Measurements from ENCODE around the gene MLF2.

Gene MLF2, protein sequence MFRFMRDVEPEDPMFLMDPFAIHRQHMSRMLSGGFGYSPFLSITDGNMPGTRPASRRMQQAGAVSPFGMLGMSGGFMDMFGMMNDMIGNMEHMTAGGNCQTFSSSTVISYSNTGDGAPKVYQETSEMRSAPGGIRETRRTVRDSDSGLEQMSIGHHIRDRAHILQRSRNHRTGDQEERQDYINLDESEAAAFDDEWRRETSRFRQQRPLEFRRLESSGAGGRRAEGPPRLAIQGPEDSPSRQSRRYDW

GRCh38 chr12:6752921-6753771 lies at the start of gene MLF2:
Gene MLF2 (minus strand): TSS chr12:6753141. CDS start chr12:6752334, 807 bp downstream.
- FAIRE-seq = no peak

- FAIRE-seq = no peak
These were observed 46.2 kb upstream of the MLF2 start for GRCh38 chr12:6799147-6799546.

DNA sequence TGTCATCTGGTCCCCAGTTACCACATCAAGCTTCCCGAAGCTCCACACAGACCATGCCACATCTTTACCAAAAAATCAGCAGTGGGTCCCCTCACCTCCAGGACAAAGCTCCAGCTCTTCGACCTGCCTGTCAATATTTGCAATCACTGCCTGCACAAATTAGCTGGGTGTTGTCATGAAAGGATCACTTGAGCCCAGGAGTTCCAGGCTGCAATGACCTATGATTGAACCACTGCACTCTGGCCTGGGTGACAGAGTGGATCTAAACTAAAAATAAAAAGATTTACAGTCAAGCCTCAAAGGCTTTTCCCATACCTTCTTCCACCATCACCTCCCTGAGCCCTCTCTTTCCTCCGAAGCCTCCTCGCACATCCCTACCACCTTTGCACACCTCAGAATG lies 43.6 kb upstream of the MLF2 start:
- no peak for FAIRE-seq

DNA sequence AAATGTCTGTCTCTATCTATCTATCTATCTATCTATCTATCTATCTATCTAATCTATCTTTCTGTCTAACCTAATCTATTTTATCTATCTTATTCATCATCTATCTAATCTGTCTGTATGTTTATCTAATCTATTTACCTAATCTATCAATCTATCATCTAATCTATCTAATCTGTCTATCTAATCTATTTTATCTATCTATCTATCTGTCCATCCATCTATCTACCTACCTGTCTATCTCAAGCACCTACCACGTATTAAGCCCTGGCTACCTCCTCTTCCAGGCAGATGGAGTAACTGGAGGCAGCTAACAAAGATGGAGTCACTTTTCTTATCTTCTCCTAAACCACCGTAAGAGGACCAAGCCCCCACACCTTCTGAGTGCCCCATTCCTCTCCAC lies 42.1 kb upstream of the MLF2 start:
- FAIRE-seq = no peak

DNA sequence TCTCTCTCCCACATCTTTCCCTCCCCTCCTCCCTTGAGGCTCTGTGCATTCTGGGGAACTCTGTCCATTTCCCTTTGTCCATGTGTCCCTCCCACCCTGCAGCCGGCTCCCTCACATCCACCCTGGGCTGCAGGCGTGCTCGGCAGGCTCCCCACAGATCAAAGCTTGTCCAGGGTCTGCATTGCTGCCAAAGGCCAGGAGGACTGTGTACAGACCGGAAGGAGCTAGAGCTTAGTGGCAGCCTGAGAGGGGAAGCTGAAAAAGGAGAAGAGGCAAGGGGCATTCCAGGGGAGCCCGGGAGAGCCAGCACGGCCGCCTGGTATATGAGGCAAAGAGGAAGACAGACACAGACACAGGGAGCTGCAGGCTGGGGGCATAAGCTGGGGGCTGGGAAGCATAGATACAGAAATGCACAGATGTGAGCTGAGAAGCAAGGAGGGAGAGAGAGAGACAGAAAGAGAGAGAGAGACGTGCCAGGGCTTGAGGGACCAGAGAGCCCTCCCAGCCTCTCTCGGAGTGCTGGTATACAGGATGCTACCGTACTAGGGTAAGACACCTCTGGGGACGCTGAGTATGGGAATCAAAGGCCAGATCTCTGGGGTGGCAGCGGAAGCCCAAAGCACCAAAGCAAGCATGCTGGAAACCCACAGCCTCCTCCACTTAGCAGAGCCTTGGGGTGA lies 39.7 kb upstream of the MLF2 start:
- FAIRE-seq = no peak

- FAIRE-seq = no peak
These were observed 39.1 kb upstream of the MLF2 start for GRCh38 chr12:6791931-6792520.

DNA sequence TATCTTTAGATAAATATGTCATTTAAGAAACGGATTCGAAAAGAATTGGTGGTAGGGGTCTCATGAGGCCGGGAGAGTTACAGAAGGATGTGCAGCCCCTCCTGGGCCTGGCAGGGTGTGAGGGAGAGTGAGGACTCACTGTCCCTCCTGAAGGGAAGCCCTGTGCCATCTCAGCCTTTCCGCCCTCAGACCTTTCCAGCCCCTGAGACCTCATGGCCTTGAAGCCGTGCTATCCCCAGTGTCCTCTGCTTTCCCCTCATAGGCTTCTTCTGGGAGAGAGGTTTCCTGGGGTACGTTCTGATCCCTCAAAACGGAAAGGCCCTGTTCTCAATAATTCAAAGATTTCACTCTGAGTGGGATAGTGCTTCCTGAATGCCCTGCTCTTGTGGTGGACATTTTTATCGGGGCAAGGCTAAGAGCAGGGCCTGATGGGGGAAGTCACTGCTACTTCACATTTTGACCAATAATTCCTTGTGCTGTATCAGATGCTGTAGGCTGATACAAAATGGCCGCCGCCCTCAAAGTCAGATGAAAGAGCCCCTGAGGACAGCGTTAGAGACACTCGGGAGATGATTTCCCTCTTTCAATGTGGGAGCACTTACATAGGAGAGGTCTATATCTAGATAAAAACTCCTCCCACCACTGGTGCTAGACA lies 37.7 kb upstream of the MLF2 start:
- no peak for FAIRE-seq

DNA sequence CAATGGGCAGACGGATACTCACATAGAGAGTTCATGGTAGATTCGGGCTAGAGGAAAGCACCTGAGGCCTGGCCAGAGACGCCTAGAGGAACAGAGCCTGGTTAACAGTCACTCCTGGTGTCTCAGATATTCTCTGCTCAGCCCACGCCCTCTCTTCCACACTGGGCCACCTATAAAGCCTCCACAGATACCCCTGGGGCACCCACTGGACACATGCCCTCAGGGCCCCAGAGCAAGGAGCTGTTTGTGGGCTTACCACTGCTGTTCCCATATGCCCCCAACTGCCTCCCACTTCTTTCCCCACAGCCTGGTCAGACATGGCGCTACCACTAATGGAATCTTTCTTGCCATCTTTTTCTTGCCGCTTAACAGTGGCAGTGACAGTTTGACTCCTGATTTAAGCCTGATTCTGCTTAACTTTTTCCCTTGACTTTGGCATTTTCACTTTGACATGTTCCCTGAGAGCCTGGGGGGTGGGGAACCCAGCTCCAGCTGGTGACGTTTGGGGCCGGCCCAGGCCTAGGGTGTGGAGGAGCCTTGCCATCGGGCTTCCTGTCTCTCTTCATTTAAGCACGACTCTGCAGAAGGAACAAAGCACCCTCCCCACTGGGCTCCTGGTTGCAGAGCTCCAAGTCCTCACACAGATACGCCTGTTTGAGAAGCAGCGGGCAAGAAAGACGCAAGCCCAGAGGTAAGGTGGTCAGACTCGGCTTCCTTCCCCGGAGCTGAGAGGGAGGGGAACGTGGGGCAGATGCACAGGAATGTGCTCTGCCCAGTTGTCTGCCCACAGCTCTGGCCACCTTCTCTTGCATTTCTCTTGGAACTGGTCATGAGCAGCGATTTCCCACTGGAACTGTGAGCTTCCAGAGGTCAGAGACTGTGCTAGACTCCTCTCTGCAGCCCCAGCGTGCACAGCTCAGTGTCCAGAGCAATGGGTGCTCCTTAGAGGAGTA lies 36.3 kb upstream of the MLF2 start, which contains the start of gene CD4:
Gene CD4 (plus strand): TSS at position 557 of the 953 bp plus-strand sequence. CDS start 10,611 bp downstream, outside the sequence.
- no peak for FAIRE-seq

GRCh38 chr12:6787309-6787708 lies 34.4 kb upstream of the MLF2 start:
- FAIRE-seq = no peak

GRCh38 chr12:6786416-6787094 lies 33.6 kb upstream of the MLF2 start:
- FAIRE-seq = no peak

DNA sequence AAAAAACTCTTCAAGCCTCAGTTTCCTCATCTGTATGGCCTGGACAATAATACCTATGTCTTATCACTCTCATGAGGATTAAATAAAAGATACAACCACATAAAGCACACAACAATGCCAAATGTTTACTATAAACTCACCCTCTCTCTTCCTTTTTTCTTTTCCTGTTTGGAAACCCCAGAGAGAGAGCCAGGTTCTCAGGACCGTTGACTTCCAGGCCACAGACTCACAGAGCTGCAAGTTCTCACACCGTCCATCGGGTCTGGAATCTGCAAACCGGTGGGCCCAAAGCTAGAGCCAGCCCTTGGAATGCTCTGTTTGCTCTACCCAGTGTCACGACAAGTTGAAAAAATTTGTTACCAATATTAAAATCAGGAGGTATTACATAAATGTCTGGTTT lies 31.8 kb upstream of the MLF2 start:
- FAIRE-seq = no peak

DNA sequence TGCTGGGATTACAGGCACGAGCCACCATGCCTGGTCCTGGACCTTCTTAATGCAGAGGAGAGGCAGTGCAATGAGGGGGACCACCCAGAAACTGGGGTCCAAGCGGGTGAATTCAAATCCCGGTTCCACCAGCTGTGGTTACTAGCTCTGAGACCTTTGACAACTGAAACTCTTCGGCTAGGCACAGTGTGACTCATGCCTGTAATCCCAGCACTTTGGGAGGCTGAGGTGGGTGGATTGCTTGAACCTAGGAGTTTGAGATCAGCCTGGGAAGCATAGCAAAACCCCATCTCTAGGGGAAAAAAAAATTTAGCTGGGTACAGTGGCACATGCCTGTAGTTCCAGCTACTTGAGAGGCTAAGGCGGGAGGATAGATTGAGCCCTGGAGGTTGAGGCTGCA lies 31.4 kb upstream of the MLF2 start:
- no peak for FAIRE-seq

DNA sequence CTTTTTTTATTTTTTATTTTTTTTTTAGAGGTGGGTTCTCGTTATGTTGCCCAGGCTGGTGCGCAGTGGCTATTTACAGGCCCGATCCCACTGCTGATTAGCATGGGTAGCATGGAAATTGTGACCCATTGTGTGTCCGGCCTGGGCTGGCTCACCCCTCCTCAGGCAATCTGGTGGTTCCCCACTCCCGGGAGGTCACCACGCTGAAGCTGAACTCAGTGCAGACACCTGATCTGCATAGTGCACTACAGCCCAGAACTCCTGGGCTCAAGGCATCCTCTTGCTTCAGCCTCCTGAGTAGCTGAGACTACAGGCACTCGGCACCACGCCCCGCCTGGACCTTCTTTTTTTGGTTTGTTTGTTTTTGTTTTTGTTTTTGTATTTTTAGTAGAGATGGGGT lies 30.9 kb upstream of the MLF2 start:
- FAIRE-seq = no peak

- FAIRE-seq = no peak
These were observed 30.1 kb upstream of the MLF2 start for GRCh38 chr12:6782850-6783566.

DNA sequence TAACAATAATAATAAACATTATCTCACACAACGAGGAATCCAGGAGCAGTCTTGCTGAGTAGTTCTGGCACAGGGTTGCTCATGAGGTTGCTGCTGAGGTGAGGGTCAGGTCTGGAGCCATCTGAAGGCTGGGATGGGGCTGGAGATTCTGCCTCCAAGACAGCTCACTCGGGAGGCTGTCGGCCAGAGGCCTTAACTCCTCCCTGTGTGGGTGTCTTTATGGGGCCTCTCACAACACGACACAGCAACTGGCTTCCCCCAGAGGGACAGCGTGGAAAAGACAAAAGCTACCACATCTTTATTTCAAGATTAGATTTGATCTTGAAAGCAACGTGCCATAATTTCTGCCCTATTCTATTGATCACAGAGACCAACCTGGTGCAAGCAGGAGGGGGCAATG lies 29.2 kb upstream of the MLF2 start:
- FAIRE-seq = no peak

- no peak for FAIRE-seq
These were observed 27.6 kb upstream of the MLF2 start for GRCh38 chr12:6780573-6780972.

DNA sequence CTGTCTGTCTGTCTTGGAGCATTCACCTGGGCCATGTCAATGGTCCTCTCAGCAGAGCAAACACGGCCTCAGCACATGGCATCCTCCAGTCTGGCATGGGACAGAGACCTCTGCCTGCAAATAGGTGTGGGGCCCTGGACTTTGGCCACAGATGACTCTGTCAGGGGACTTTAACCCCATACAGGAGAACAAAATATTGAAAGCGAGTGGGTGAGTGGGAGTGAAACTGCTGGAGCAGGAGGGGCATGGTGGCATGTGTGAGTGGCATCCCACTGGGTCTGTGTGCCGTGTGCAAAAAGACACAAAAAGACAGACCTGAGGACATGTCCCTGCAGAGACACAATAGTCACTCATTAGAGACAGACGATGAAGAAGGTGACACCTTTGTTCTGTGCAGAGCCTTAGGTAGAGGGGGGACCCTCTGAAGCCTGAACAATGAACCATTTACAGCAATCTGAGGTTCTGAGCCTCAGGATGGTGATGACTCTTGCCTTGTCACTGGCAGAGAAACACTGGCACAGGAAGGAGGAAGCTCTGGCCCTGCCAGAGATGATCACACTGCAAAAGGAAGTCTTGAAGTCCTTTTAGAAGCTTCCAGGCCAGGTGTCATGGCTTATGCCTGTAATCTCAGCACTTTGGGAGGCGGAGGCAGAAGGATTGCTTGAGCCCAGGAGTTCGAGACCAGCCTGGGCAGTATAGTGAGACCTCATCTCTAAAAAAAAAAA lies 26.9 kb upstream of the MLF2 start:
- no peak for FAIRE-seq

GRCh38 chr12:6778574-6779550 lies 25.9 kb upstream of the MLF2 start:
- FAIRE-seq = no peak

Measured in colon (tissue), 2 donors.